Adrenal gland (tissue), 5 donors: ENCODE data around the gene LARP1B.

Experiments used
- POLR2A ChIP-seq, 2 donors: fragments of 450-650 bp; IDR thresholded peaks; one replicate each; pipeline ENCODE4 v1.6.1; 2017; ENCODE audit warnings: antibody characterized with exemption in 2 of 2, mild to moderate bottlenecking in 2 of 2, moderate library complexity in 1 of 2
- TF ChIP-seq, protein P1 (sequence below), 6 experiments: fragments of 450-650 bp in 4 of 6; fragments of 200-600 bp in 2 of 6; sonication (generic) in 1 of 6; IDR thresholded peaks; 1 replicate in 5 of 6; 2 replicates in 1 of 6; pipeline versions ENCODE4 v1.5.1 to v1.8.0; 2016 to 2021; ENCODE audit warnings: antibody characterized with exemption in 6 of 6, mild to moderate bottlenecking in 2 of 6, moderate library complexity in 1 of 6
- donor health status: DM: no; HTN: no; CAD: no.

DNA sequence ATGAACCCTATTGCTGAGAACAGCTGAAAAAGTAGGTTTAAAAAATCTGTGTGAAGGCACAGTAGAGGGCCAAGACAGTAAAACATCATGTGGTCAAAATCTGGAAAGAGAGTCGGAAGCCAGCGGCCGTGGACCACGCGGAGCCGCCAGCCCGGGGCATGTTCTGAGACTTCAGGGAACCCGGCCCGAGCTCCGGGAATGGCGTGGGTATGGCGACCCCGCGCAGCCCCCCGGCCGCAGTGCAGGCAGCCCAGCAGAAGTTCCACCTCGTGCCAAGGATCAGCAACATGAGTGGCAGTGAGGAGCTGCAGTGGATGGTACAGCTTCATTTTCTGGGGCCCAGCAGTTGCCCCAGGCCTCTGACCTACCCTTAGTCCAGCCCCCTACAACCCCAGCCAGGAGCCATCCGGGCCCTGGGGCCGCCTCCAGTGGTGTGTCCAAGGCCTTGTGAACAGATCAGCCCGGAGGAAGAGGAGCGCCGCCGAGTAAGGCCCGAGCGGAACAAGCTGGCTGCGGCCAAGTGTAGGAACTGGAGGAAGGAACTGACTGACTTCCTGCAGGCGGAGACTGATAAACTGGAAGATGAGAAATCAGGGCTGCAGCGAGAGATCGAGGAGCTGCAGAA, 94.2 kb downstream of the LARP1B start:
- TF ChIP-seq, protein P1, sequence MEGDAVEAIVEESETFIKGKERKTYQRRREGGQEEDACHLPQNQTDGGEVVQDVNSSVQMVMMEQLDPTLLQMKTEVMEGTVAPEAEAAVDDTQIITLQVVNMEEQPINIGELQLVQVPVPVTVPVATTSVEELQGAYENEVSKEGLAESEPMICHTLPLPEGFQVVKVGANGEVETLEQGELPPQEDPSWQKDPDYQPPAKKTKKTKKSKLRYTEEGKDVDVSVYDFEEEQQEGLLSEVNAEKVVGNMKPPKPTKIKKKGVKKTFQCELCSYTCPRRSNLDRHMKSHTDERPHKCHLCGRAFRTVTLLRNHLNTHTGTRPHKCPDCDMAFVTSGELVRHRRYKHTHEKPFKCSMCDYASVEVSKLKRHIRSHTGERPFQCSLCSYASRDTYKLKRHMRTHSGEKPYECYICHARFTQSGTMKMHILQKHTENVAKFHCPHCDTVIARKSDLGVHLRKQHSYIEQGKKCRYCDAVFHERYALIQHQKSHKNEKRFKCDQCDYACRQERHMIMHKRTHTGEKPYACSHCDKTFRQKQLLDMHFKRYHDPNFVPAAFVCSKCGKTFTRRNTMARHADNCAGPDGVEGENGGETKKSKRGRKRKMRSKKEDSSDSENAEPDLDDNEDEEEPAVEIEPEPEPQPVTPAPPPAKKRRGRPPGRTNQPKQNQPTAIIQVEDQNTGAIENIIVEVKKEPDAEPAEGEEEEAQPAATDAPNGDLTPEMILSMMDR (IDR thresholded peaks at IDR 0.05), result no peak
- no peak for TF ChIP-seq POLR2A (IDR thresholded peaks at IDR 0.05)
